HepG2 (cell line): ENCODE results near the gene FAM50A. TPM values are rescaled to one million over a fixed set of nuclear protein-coding genes. Genes with fewer than 3 reads are reported as not detected.

Experiments
- GTF3A ChIP-seq: sonication (generic); formaldehyde crosslinking; conservative IDR thresholded peaks from 2 replicates; pipeline ENCODE4 v1.4.0; 2020; ENCODE audit warnings: mild to moderate bottlenecking, missing genetic modification reagents
- HNF4A ChIP-seq: sonication (generic); formaldehyde crosslinking; IDR thresholded peaks from 2 replicates; pipeline ENCODE4 v1.4.0; 2020; ENCODE audit warnings: missing genetic modification reagents
- HNRNPH1 ChIP-seq: fragments of 200-400 bp; formaldehyde crosslinking; optimal IDR thresholded peaks from 2 replicates; pipeline ENCODE3; 2017; ENCODE audit warnings: mild to moderate bottlenecking, low read depth, low read length
- KDM5B ChIP-seq: sonication (generic); formaldehyde crosslinking; IDR thresholded peaks from 2 replicates; pipeline ENCODE4 v1.4.0; 2020; ENCODE audit warnings: missing genetic modification reagents, mild to moderate bottlenecking, borderline replicate concordance
- NAIF1 ChIP-seq: sonication (generic); formaldehyde crosslinking; IDR thresholded peaks from 2 replicates; pipeline ENCODE4 v1.5.0; 2020; ENCODE audit warnings: mild to moderate bottlenecking, missing genetic modification reagents, borderline replicate concordance
- PAWR ChIP-seq: sonication (generic); formaldehyde crosslinking; IDR thresholded peaks from 2 replicates; pipeline ENCODE4 v1.4.0; 2020; ENCODE audit warnings: missing genetic modification reagents, mild to moderate bottlenecking, borderline replicate concordance
- REPIN1 ChIP-seq: sonication (generic); formaldehyde crosslinking; IDR thresholded peaks from 2 replicates; pipeline ENCODE4 v1.8.0; 2022; ENCODE audit warnings: missing genetic modification reagents, low read depth, mild to moderate bottlenecking, borderline replicate concordance
- TBX3 ChIP-seq: fragments of 450-650 bp; IDR thresholded peaks from 2 replicates; pipeline ENCODE4 v1.6.1; 2017; ENCODE audit warnings: antibody characterized with exemption, mild to moderate bottlenecking, inconsistent platforms, borderline replicate concordance
- TCF7L2 ChIP-seq: IDR thresholded peaks from 2 replicates; pipeline ENCODE4 v1.6.1; 2011; ENCODE audit warnings: mild to moderate bottlenecking, low read depth, low read length, moderate library complexity
- WIZ ChIP-seq: sonication (generic); formaldehyde crosslinking; IDR thresholded peaks from 2 replicates; pipeline ENCODE4 v1.5.1; 2020; ENCODE audit warnings: mild to moderate bottlenecking, missing genetic modification reagents
- ZNF512B ChIP-seq: sonication (generic); formaldehyde crosslinking; IDR thresholded peaks from 2 replicates; pipeline ENCODE4 v1.5.1; 2020; ENCODE audit warnings: missing genetic modification reagents, mild to moderate bottlenecking, borderline replicate concordance
- ZNF562 ChIP-seq: sonication (generic); formaldehyde crosslinking; IDR thresholded peaks from 2 replicates; pipeline ENCODE4 v1.8.0; 2022; ENCODE audit warnings: missing genetic modification reagents, borderline replicate concordance
- ZNF639 ChIP-seq: conservative IDR thresholded peaks from 2 replicates; pipeline ENCODE4 v1.6.1; 2018; ENCODE audit warnings: missing genetic modification reagents
- ZNF75D ChIP-seq: sonication (generic); formaldehyde crosslinking; IDR thresholded peaks from 2 replicates; pipeline ENCODE4 v1.8.1; 2023; ENCODE audit warnings: missing genetic modification reagents, mild to moderate bottlenecking, borderline replicate concordance
- ZNF784 ChIP-seq: sonication (generic); formaldehyde crosslinking; IDR thresholded peaks from 2 replicates; pipeline ENCODE4 v1.5.1; 2020; ENCODE audit warnings: missing genetic modification reagents, mild to moderate bottlenecking, borderline replicate concordance
- ZNF839 ChIP-seq: sonication (generic); formaldehyde crosslinking; IDR thresholded peaks from 2 replicates; pipeline ENCODE4 v1.4.0; 2020; ENCODE audit warnings: missing genetic modification reagents, mild to moderate bottlenecking, borderline replicate concordance
- polyA plus RNA-seq, 8 experiments: library from polyadenylated mRNA; depleted of rRNA in 3 of 8; stranded (reverse) in 7 of 8; unstranded in 1 of 8; fragments of >200 nt; fragmentation: Illumina TruSeq in 4 of 8; extraction: Trizol in 4 of 8; gene quantifications; 2 replicates each; pipeline versions ENCODE4 v1.2.1 to v1.2.3, GENCODE V29; 2011 to 2016; ENCODE audit warnings: low read depth in 4 of 8, missing spikeins in 1 of 8, mixed read lengths in 1 of 8; ENCODE audit not compliant: insufficient read depth in 1 of 8
- total RNA-seq, 5 experiments: library from RNA; depleted of rRNA; stranded (reverse); fragments of >200 nt; fragmentation: Illumina TruSeq; extraction: Trizol; gene quantifications; 2 replicates each; pipeline ENCODE4 v1.2.3, GENCODE V29; 2016; ENCODE audit warnings: low read depth in 1 of 5
- TF ChIP-seq, protein P1 (sequence below): sonication (generic); formaldehyde crosslinking; IDR thresholded peaks from 2 replicates; pipeline ENCODE4 v1.4.0; 2020; ENCODE audit warnings: low read depth, missing genetic modification reagents

FAM50A gene
- total and polyA plus RNA-seq, 2 of the 13 experiments (the other 11 are each of a cell fraction or from before 2014, with no cell fraction given): 30.7 to 40.7 TPM

DNA sequence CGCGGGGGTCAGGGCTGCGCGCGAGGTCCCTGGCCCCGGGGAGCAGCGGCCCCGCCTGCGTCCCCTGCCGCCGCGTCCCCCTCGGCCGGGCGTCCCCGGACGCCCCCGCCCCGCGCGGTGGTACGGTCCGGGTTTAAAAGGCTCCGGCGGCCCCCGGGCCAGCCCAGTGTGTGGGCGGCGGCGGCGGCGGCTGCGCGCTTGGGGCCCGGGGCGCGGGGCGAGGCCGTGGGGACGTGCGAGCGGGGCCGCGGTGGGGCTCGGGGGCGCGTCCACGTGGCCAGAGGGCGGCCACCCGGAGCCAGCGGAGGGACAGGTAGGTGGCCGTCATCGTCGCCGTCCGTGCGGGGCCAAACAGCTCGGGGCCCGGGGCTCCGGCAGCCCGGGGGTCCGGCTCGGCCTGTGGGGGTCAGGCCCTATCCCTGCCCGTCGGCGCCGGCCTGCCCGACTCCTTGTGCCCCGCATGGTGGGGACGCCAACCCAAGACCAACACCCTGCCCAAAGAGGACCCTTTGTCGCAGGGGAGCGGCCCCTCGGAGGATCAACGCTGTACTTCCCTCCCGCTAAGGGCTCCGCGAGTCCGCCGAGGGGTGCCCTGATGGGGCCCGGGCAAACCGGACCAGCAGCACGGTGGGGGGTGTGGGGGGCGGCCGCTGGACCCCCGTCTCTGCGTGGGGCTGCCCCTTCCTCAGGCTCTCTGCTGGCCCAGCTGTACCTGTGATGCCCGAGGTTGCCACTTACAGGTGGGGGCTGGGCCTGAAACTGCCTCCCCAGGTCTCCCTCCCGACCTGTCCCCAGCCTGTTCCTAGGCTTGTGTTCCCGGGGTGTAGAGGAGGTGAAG, 14.4 kb downstream of the FAM50A start, which contains the start of gene PLXNA3 (continued):
- no peak for TF ChIP-seq ZNF839 (CRISPR knock-in tag)
- no peak for TF ChIP-seq GTF3A (CRISPR knock-in tag)
- TF ChIP-seq ZNF784: no peak
- no peak for TF ChIP-seq TBX3
- no peak for TF ChIP-seq ZNF639 (CRISPR knock-in tag)
- TF ChIP-seq REPIN1: no peak
- TF ChIP-seq WIZ (CRISPR knock-in tag): no peak
- no peak for TF ChIP-seq TCF7L2
- TF ChIP-seq HNF4A: no peak
- no peak for TF ChIP-seq HNRNPH1
- no peak for TF ChIP-seq NAIF1 (CRISPR knock-in tag)
- TF ChIP-seq KDM5B (CRISPR knock-in tag): peak; percentile 41; the same call in 1 of the 2 replicates
- no peak for TF ChIP-seq ZNF562
- TF ChIP-seq ZNF512B: no peak
- TF ChIP-seq PAWR: no peak
- TF ChIP-seq ZNF75D (CRISPR knock-in tag): no peak
- TF ChIP-seq, protein P1, sequence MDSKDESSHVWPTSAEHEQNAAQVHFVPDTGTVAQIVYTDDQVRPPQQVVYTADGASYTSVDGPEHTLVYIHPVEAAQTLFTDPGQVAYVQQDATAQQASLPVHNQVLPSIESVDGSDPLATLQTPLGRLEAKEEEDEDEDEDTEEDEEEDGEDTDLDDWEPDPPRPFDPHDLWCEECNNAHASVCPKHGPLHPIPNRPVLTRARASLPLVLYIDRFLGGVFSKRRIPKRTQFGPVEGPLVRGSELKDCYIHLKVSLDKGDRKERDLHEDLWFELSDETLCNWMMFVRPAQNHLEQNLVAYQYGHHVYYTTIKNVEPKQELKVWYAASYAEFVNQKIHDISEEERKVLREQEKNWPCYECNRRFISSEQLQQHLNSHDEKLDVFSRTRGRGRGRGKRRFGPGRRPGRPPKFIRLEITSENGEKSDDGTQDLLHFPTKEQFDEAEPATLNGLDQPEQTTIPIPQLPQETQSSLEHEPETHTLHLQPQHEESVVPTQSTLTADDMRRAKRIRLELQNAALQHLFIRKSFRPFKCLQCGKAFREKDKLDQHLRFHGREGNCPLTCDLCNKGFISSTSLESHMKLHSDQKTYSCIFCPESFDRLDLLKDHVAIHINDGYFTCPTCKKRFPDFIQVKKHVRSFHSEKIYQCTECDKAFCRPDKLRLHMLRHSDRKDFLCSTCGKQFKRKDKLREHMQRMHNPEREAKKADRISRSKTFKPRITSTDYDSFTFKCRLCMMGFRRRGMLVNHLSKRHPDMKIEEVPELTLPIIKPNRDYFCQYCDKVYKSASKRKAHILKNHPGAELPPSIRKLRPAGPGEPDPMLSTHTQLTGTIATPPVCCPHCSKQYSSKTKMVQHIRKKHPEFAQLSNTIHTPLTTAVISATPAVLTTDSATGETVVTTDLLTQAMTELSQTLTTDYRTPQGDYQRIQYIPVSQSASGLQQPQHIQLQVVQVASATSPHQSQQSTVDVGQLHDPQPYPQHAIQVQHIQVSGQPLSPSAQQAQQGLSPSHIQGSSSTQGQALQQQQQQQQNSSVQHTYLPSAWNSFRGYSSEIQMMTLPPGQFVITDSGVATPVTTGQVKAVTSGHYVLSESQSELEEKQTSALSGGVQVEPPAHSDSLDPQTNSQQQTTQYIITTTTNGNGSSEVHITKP (CRISPR knock-in tag): peak; percentile 94
